IMR-90 (cell line): ENCODE data around the gene AGAP1. TPM values are rescaled to one million over a fixed set of nuclear protein-coding genes. Genes with fewer than 3 reads are reported as not detected.
A peak's percentile ranks its signal among the peaks of the same experiment; 100 is the strongest.

Source experiments
- ATAC-seq: fragments of 200-7000 bp; cut with Tn5 transposase; 2 replicates; pipeline ENCODE4 v1.9.1; 2020; ENCODE audit warnings: low read depth, mild to moderate bottlenecking, moderate library complexity
- BruUV-seq: library from RNA; stranded (reverse); fragments of 400-500 nt; replicated peaks from 2 replicates; lab custom pipeline; 2021; lab: Mats Ljungman, UMichigan
- CTCF ChIA-PET: fragments of 300-600 bp; formaldehyde crosslinking; extraction: SDS; loops from one replicate; lab custom pipeline; 2021; ENCODE audit warnings: antibody characterized with exemption; lab: Yijun Ruan, JAX
- POLR2A ChIA-PET: fragments of 300-600 bp; sonication (Branson Sonifier 250); formaldehyde crosslinking; loops from one replicate; lab custom pipeline; 2022; ENCODE audit warnings: antibody characterized with exemption; ENCODE audit not compliant: unreplicated experiment; lab: Charles Lee
- DNase-seq: peaks from one replicate; pipeline ENCODE4 v3.0.0; 2013
- H2AFZ ChIP-seq: replicated peaks from 2 replicates; pipeline ENCODE3; 2013; ENCODE audit warnings: low read length, mild to moderate bottlenecking; ENCODE audit not compliant: poor library complexity
- H2AK5ac ChIP-seq: 2 replicates; pipeline ENCODE4 v1.6.1; 2013; ENCODE audit warnings: low read depth, low read length, inconsistent platforms
- H2AK9ac ChIP-seq: replicated peaks from 2 replicates; pipeline ENCODE3; 2013; ENCODE audit warnings: mild to moderate bottlenecking, low read depth, low read length, moderate library complexity; ENCODE audit not compliant: poor library complexity
- H2BK120ac ChIP-seq: 2 replicates; pipeline ENCODE4 v1.6.1; 2013; ENCODE audit warnings: low read depth, low read length, inconsistent platforms
- H2BK15ac ChIP-seq: 3 replicates; pipeline ENCODE4 v1.6.1; 2013; ENCODE audit warnings: low read depth, low read length, inconsistent platforms
- H2BK20ac ChIP-seq: 2 replicates; pipeline ENCODE4 v1.6.1; 2013; ENCODE audit warnings: low read depth, mild to moderate bottlenecking, inconsistent platforms, low read length, moderate library complexity
- H2BK5ac ChIP-seq: 2 replicates; pipeline ENCODE4 v1.6.1; 2013; ENCODE audit warnings: mild to moderate bottlenecking, low read depth, low read length, inconsistent platforms; ENCODE audit not compliant: poor library complexity, severe bottlenecking
- H3K14ac ChIP-seq: replicated peaks from 2 replicates; pipeline ENCODE4 v1.6.1; 2013; ENCODE audit warnings: low read depth, low read length, inconsistent platforms
- H3K18ac ChIP-seq: 2 replicates; pipeline ENCODE4 v1.6.1; 2013; ENCODE audit warnings: low read depth, low read length, control low read depth
- H3K23ac ChIP-seq: 2 replicates; pipeline ENCODE4 v1.6.1; 2013; ENCODE audit warnings: low read depth, low read length, inconsistent platforms
- H3K27ac ChIP-seq: 2 replicates; pipeline ENCODE4 v1.5.1; 2013; ENCODE audit warnings: mild to moderate bottlenecking, control low read depth, low read length; ENCODE audit not compliant: insufficient read depth
- H3K27me3 ChIP-seq: 2 replicates; pipeline ENCODE4 v1.6.1; 2013; ENCODE audit warnings: low read length; ENCODE audit not compliant: control insufficient read depth, insufficient read depth
- H3K36me3 ChIP-seq: 2 replicates; pipeline ENCODE4 v1.6.1; 2013; ENCODE audit warnings: low read length, mixed read lengths; ENCODE audit not compliant: control insufficient read depth, insufficient read depth
- H3K4ac ChIP-seq: 2 replicates; pipeline ENCODE4 v1.6.1; 2013; ENCODE audit warnings: low read depth, low read length, inconsistent platforms
- H3K4me1 ChIP-seq: 2 replicates; pipeline ENCODE4 v1.6.1; 2013; ENCODE audit warnings: low read length, mixed read lengths; ENCODE audit not compliant: control insufficient read depth, insufficient read depth
- H3K4me2 ChIP-seq: 2 replicates; pipeline ENCODE4 v1.6.1; 2013; ENCODE audit warnings: low read depth, mild to moderate bottlenecking, control low read depth, low read length, moderate library complexity
- H3K4me3 ChIP-seq: 2 replicates; pipeline ENCODE4 v1.5.1; 2013; ENCODE audit warnings: low read depth, mild to moderate bottlenecking, control low read depth, low read length, moderate library complexity; ENCODE audit not compliant: insufficient read depth
- H3K56ac ChIP-seq: 2 replicates; pipeline ENCODE4 v1.6.1; 2013; ENCODE audit warnings: low read length, inconsistent platforms; ENCODE audit not compliant: insufficient read depth; ENCODE audit errors: extremely low read depth
- H3K79me1 ChIP-seq, 2 experiments: 2 replicates each; pipeline ENCODE4 v1.6.1; 2013; ENCODE audit warnings: low read length in 2 of 2, inconsistent platforms in 1 of 2, low read depth in 1 of 2
- H3K9ac ChIP-seq: 2 replicates; pipeline ENCODE4 v1.6.1; 2013; ENCODE audit warnings: low read depth, low read length, control low read depth
- H3K9me1 ChIP-seq: 2 replicates; pipeline ENCODE4 v1.6.1; 2013; ENCODE audit warnings: low read length, inconsistent platforms; ENCODE audit not compliant: insufficient read depth
- H3K9me3 ChIP-seq: 2 replicates; pipeline ENCODE4 v1.6.1; 2013; ENCODE audit warnings: low read length; ENCODE audit not compliant: control insufficient read depth, insufficient read depth
- H4K20me1 ChIP-seq: 2 replicates; pipeline ENCODE4 v1.6.1; 2013; ENCODE audit warnings: low read length, inconsistent platforms; ENCODE audit not compliant: insufficient read depth
- H4K5ac ChIP-seq: 2 replicates; pipeline ENCODE4 v1.6.1; 2013; ENCODE audit warnings: mild to moderate bottlenecking, low read depth, low read length, control low read depth
- H4K8ac ChIP-seq, 2 experiments: 2 replicates each; pipeline ENCODE4 v1.6.1; 2013; ENCODE audit warnings: low read depth in 2 of 2, low read length in 2 of 2, control low read depth in 1 of 2, inconsistent platforms in 1 of 2
- H4K91ac ChIP-seq: 2 replicates; pipeline ENCODE4 v1.6.1; 2013; ENCODE audit warnings: low read depth, low read length, inconsistent platforms; ENCODE audit not compliant: insufficient read depth
- BHLHE40 ChIP-seq: fragments of 150-350 bp; IDR thresholded peaks from 2 replicates; pipeline ENCODE4 v1.6.1; 2016; ENCODE audit warnings: mild to moderate bottlenecking, low read depth, low read length
- CEBPB ChIP-seq: IDR thresholded peaks from 2 replicates; pipeline ENCODE4 v1.6.1; 2012; ENCODE audit warnings: low read depth, low read length, improper control_type of control experiment
- CHD1 ChIP-seq: IDR thresholded peaks from 2 replicates; pipeline ENCODE4 v1.6.1; 2012; ENCODE audit warnings: low read depth, low read length, improper control_type of control experiment
- FOS ChIP-seq: fragments of 150-350 bp; IDR thresholded peaks from 2 replicates; pipeline ENCODE4 v1.6.1; 2016; ENCODE audit warnings: low read depth, low read length
- NFE2L2 ChIP-seq: fragments of 150-350 bp; IDR thresholded peaks from 2 replicates; pipeline ENCODE4 v1.6.1; 2016; ENCODE audit warnings: low read depth, mild to moderate bottlenecking, low read length
- POLR2A ChIP-seq: IDR thresholded peaks from 2 replicates; pipeline ENCODE4 v1.6.1; 2012; ENCODE audit warnings: mild to moderate bottlenecking, low read depth, low read length
- RAD21 ChIP-seq: IDR thresholded peaks from 2 replicates; pipeline ENCODE4 v1.6.1; 2012; ENCODE audit warnings: low read length, improper control_type of control experiment
- RCOR1 ChIP-seq: IDR thresholded peaks from 2 replicates; pipeline ENCODE4 v1.6.1; 2012; ENCODE audit warnings: mild to moderate bottlenecking, low read length, improper control_type of control experiment; ENCODE audit not compliant: insufficient replicate concordance
- SMC3 ChIP-seq: fragments of 150-350 bp; IDR thresholded peaks from 2 replicates; pipeline ENCODE4 v1.6.1; 2016; ENCODE audit warnings: low read depth, mild to moderate bottlenecking, antibody characterized with exemption, low read length, moderate library complexity
- WGBS, 2 experiments: methylation state at CpG; one replicate each; pipeline versions ENCODE4 v1.1.5 to v1.1.7; 2013; ENCODE audit warnings: missing lambda C conversion rate in 2 of 2; ENCODE audit not compliant: insufficient read length in 1 of 2; ENCODE audit errors: extremely low coverage in 2 of 2; 5-methylcytosine and 5-hydroxymethylcytosine counted together
- dilution Hi-C: fragments of 300-500 bp; cut with HindIII; formaldehyde crosslinking; loops from one replicate; pipeline ENCODE4 v1.14.3; 2018; ENCODE audit warnings: low sequenced_read_pairs; ENCODE audit not compliant: unreplicated experiment
- in situ Hi-C: fragments of 300-500 bp; cut with MboI; formaldehyde crosslinking; loops from 3 replicates; pipeline ENCODE4 v1.14.3; 2019; ENCODE audit warnings: low sequenced_read_pairs, inconsistent platforms, mixed read lengths
- intact Hi-C: fragments of 100-400 bp; cut with micrococcal nuclease; formaldehyde crosslinking; loops from 2 replicates; pipeline ENCODE4 v1.10.0; 2022
- polyA plus RNA-seq, 3 experiments: library from polyadenylated mRNA; depleted of rRNA; stranded (reverse); fragments of >200 nt; gene quantifications; 2 replicates each; pipeline ENCODE4 v1.2.3, GENCODE V29; 2012; ENCODE audit warnings: low replicate concordance in 1 of 3
- total RNA-seq: library from RNA; depleted of rRNA; stranded (reverse); fragments of >200 nt; gene quantifications from 2 replicates; pipeline ENCODE4 v1.2.3, GENCODE V29; 2012
- TF ChIP-seq, protein P1 (sequence below): fragments of 150-350 bp; IDR thresholded peaks from 2 replicates; pipeline ENCODE4 v1.6.1; 2017; ENCODE audit warnings: mild to moderate bottlenecking, antibody characterized with exemption, low read length, low read depth
- TF ChIP-seq, protein P2 (sequence below): conservative IDR thresholded peaks from 2 replicates; pipeline ENCODE4 v1.5.1; 2012; ENCODE audit warnings: mild to moderate bottlenecking, low read depth, low read length, improper control_type of control experiment
- TF ChIP-seq, protein P3 (sequence below): fragments of 150-350 bp; IDR thresholded peaks from 2 replicates; pipeline ENCODE4 v1.6.1; 2016; ENCODE audit warnings: low read depth, mild to moderate bottlenecking, low read length, moderate library complexity, borderline replicate concordance

The AGAP1 gene
- total and polyA plus RNA-seq, 2 of the 4 experiments (the other 2 are of a cell fraction), result 15.1 to 16.4 TPM

DNA sequence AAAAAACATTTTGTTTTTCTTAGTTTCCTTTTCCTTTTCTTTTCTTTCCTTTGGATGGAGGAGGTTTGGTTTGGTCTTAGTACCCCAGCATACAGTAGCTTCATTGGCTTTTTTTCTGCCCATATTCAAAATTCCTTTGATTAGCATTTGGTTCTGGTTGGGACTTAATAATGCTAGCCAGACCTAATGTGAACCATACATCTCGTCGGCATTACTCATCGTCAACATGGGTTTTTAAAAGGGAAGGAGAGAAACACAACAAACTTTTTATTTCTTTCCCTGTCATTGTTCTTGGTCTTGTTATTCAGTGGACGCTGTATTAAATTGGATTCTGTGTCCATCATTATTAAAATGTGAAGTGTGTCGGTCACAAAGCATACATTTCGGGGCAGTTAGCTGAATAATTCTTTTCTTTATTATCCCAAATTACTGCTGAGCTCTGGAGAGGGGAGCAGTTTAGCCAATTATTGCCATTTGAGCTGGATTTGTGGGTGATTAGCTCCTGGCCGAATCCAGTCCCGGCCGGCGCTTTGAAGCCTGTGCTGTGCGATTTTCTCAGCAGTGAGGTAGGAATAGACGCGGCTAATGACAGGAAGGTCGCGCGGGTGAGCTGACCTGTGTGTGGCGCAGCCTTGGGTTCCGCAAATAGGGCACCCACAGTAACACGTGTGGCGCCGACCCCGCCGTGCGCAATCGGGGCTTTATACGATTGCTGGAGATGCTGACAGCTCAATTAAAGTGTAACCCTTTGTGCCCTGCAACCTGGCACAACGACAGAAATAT lies 371.1 kb downstream of the AGAP1 start (continued):
- no peak for TF ChIP-seq CEBPB

DNA sequence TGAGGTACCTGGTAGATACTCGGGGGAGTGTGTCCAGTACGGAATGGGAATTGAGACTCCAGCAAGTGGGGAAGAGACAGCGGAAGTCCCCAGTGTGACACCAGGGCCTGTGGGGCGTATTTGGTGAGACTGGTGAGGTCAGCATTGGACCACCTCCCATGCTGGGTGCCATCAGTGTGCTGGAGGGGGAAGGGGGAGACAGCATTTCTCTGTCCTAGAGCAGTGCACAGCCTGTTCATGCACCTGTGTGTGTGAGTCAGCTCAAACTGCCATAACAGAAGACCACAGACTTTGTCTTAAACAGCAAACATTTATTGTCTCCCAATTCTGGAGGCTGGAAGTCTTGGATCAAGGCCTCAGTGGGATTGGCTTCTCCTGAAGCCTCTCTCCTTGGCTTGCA lies 372.5 kb downstream of the AGAP1 start:
- Histone ChIP-seq H3K27me3 (no peaks in the 10 kb centered on the region), H3K4me2 (no peak overlapping the region), H2BK20ac (no peak overlapping the region), H3K14ac (no peak overlapping the region), H3K79me1 (peaks cover 0 to 3% of the 10 kb centered on the region in 2 experiments; a peak in 2 of 4 replicates), H3K18ac (no peak overlapping the region), H4K8ac (no peak overlapping the region), H3K4me1 (no peaks in the 10 kb centered on the region; the same call in 1 of the 2 replicates), H3K4ac (no peak overlapping the region), H3K9me1 (peaks cover 2% of the 10 kb centered on the region; the same call in 1 of the 2 replicates), H2AK5ac (no peak overlapping the region), H2BK15ac (no peak overlapping the region), H3K9me3 (peaks cover 12% of the 10 kb centered on the region), H2AFZ (no peak overlapping the region), H3K9ac (no peak overlapping the region), H3K56ac (no peak overlapping the region), H2AK9ac (no peak overlapping the region), H4K20me1 (peaks cover 4% of the 10 kb centered on the region; the same call in 1 of the 2 replicates), H2BK5ac (no peak overlapping the region), H3K27ac (no peak overlapping the region), H3K4me3 (no peak overlapping the region), H3K36me3 (0 out of 2 replicates have a peak, but pooled peaks cover 1% of the 10 kb centered on the region), H4K91ac (no peak overlapping the region), H2BK120ac (no peak overlapping the region), H4K5ac (no peak overlapping the region), H3K23ac (no peak overlapping the region)
- dilution Hi-C loops (no loop called here), in situ Hi-C loops (no loop called here), intact Hi-C loops (no loop called here)
- ChIA-PET CTCF (no interaction called here), POLR2A (no interaction called here)
- WGBS, 2 experiments, result 93% methylated on average over 4 of the region's 4 CpGs; no CpG with 5 or more reads in 1 of the 2 experiments
- peak; percentile 16 for DNase-seq
- no peak for ATAC-seq
- no TSS peak for BruUV-seq
- TF ChIP-seq, protein P1, sequence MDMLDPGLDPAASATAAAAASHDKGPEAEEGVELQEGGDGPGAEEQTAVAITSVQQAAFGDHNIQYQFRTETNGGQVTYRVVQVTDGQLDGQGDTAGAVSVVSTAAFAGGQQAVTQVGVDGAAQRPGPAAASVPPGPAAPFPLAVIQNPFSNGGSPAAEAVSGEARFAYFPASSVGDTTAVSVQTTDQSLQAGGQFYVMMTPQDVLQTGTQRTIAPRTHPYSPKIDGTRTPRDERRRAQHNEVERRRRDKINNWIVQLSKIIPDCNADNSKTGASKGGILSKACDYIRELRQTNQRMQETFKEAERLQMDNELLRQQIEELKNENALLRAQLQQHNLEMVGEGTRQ, result no peak
- TF ChIP-seq FOS (no peak), CHD1 (no peak), RAD21 (no peak), POLR2A (no peak), CEBPB (no peak), BHLHE40 (no peak), SMC3 (no peak), RCOR1 (no peak), NFE2L2 (no peak)
- TF ChIP-seq, protein P2, sequence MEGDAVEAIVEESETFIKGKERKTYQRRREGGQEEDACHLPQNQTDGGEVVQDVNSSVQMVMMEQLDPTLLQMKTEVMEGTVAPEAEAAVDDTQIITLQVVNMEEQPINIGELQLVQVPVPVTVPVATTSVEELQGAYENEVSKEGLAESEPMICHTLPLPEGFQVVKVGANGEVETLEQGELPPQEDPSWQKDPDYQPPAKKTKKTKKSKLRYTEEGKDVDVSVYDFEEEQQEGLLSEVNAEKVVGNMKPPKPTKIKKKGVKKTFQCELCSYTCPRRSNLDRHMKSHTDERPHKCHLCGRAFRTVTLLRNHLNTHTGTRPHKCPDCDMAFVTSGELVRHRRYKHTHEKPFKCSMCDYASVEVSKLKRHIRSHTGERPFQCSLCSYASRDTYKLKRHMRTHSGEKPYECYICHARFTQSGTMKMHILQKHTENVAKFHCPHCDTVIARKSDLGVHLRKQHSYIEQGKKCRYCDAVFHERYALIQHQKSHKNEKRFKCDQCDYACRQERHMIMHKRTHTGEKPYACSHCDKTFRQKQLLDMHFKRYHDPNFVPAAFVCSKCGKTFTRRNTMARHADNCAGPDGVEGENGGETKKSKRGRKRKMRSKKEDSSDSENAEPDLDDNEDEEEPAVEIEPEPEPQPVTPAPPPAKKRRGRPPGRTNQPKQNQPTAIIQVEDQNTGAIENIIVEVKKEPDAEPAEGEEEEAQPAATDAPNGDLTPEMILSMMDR, result no peak
- TF ChIP-seq, protein P3, sequence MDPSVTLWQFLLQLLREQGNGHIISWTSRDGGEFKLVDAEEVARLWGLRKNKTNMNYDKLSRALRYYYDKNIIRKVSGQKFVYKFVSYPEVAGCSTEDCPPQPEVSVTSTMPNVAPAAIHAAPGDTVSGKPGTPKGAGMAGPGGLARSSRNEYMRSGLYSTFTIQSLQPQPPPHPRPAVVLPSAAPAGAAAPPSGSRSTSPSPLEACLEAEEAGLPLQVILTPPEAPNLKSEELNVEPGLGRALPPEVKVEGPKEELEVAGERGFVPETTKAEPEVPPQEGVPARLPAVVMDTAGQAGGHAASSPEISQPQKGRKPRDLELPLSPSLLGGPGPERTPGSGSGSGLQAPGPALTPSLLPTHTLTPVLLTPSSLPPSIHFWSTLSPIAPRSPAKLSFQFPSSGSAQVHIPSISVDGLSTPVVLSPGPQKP, result no peak
